ENCODE measurements around the gene IRGC.
"Not testable (repeated sequence)": the region's sequence is repeated elsewhere in the genome, so short reads cannot be mapped to it uniquely, and the experiment has no call there.

The IRGC gene

GRCh38 chr19:43715776-43716175 is at the start of gene IRGC:
IRGC (plus strand) TSS chr19:43716076; CDS start chr19:43718559, 2,483 bp downstream.
- no peak for DNase-seq

- DNase-seq = no peak
Observed at GRCh38 chr19:43667126-43667875, 48.6 kb upstream of the IRGC start.

GRCh38 chr19:43667876-43668405 is 47.9 kb upstream of the IRGC start:
- no peak for DNase-seq

GRCh38 chr19:43668406-43669109 is 47.3 kb upstream of the IRGC start:
- peak; percentile 94 for DNase-seq

GRCh38 chr19:43672061-43672679 is 43.7 kb upstream of the IRGC start:
- no peak for DNase-seq

GRCh38 chr19:43673637-43674036 is 42.2 kb upstream of the IRGC start:
- DNase-seq = no peak

GRCh38 chr19:43674183-43674582 is 41.7 kb upstream of the IRGC start:
- no peak for DNase-seq

- no peak for DNase-seq
Observed at GRCh38 chr19:43674596-43674995, 41.3 kb upstream of the IRGC start.

GRCh38 chr19:43675269-43675879 is 40.5 kb upstream of the IRGC start:
- no peak for DNase-seq

- DNase-seq = no peak
Observed at GRCh38 chr19:43675906-43676305, 40.0 kb upstream of the IRGC start.

- no peak for DNase-seq
Observed at GRCh38 chr19:43678512-43679261, 37.2 kb upstream of the IRGC start.

GRCh38 chr19:43681821-43682220 is 34.1 kb upstream of the IRGC start:
- no peak for DNase-seq

- DNase-seq = not testable (repeated sequence)
Observed at GRCh38 chr19:43682269-43682668, 33.6 kb upstream of the IRGC start.

- DNase-seq = no peak
Observed at GRCh38 chr19:43682824-43683661, 32.8 kb upstream of the IRGC start.

- DNase-seq = no peak
Observed at GRCh38 chr19:43683905-43684304, 32.0 kb upstream of the IRGC start.

GRCh38 chr19:43684326-43684725 is 31.6 kb upstream of the IRGC start:
- DNase-seq = no peak

- no peak for DNase-seq
Observed at GRCh38 chr19:43687660-43687997, 28.2 kb upstream of the IRGC start.

GRCh38 chr19:43688059-43688701 is 27.7 kb upstream of the IRGC start:
- DNase-seq = no peak

- no peak for DNase-seq
Observed at GRCh38 chr19:43690444-43690843, 25.4 kb upstream of the IRGC start.

GRCh38 chr19:43690890-43691289 is 25.0 kb upstream of the IRGC start:
- no peak for DNase-seq

GRCh38 chr19:43691755-43692154 is 24.1 kb upstream of the IRGC start:
- DNase-seq = no peak

Data from DMS 273 treated with DMSO at 0.1 percent for 48 hours (cell line).